ENCODE measurements around the gene SPHK1.

Gene SPHK1

DNA sequence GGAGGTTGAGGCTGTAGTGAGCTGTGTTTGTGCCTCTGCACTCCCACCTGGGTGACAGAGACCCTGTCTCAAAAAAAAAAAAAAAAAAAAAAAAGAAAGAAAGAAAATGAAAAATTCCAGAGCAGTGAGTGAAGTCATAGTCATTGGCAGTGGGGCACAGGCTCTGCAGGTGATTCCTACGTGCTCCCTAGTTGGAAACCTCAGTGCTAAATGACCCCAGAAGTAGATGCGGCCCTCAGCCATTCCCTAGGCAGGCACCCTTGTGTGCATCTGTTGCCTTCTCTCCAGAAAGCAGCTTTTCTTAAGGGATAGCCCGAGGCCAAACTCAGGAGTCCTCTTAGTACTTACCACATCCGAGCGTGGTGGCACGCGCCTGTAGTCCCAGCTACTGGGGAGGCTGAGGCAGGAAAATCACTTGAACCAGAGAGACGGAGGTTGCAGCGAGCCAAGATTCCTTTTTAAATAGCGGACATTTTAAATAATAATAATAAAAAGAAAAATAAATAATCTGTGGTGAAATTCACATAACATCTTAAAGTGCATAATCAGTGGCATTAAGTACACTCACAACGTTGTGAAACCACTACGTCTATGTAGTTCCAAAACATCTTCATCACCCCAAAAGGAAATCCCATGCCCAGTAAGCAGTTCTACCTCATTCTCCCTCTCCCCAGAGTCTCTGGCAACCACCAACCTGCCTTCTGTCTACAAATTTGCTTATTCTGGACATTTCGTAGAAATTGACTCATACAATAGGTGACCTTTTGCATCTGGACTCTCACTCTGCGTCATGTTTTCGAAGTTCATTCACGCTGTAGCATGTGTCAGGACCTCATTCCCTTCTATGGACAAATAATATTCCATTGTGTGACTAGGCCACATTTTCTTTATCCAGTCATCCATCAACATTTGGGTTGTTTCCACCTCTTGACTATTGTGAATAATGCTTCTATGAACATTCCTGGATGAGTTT lies 12.5 kb upstream of the SPHK1 start:
- H3K4me3 ChIP-seq = no peak overlapping the region
- TF ChIP-seq, protein P1, sequence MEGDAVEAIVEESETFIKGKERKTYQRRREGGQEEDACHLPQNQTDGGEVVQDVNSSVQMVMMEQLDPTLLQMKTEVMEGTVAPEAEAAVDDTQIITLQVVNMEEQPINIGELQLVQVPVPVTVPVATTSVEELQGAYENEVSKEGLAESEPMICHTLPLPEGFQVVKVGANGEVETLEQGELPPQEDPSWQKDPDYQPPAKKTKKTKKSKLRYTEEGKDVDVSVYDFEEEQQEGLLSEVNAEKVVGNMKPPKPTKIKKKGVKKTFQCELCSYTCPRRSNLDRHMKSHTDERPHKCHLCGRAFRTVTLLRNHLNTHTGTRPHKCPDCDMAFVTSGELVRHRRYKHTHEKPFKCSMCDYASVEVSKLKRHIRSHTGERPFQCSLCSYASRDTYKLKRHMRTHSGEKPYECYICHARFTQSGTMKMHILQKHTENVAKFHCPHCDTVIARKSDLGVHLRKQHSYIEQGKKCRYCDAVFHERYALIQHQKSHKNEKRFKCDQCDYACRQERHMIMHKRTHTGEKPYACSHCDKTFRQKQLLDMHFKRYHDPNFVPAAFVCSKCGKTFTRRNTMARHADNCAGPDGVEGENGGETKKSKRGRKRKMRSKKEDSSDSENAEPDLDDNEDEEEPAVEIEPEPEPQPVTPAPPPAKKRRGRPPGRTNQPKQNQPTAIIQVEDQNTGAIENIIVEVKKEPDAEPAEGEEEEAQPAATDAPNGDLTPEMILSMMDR (IDR thresholded peaks at IDR 0.05) = no peak
- no peak overlapping the region for H3K27ac ChIP-seq
- no peak for DNase-seq (ENCODE audit: low spot score)

DNA sequence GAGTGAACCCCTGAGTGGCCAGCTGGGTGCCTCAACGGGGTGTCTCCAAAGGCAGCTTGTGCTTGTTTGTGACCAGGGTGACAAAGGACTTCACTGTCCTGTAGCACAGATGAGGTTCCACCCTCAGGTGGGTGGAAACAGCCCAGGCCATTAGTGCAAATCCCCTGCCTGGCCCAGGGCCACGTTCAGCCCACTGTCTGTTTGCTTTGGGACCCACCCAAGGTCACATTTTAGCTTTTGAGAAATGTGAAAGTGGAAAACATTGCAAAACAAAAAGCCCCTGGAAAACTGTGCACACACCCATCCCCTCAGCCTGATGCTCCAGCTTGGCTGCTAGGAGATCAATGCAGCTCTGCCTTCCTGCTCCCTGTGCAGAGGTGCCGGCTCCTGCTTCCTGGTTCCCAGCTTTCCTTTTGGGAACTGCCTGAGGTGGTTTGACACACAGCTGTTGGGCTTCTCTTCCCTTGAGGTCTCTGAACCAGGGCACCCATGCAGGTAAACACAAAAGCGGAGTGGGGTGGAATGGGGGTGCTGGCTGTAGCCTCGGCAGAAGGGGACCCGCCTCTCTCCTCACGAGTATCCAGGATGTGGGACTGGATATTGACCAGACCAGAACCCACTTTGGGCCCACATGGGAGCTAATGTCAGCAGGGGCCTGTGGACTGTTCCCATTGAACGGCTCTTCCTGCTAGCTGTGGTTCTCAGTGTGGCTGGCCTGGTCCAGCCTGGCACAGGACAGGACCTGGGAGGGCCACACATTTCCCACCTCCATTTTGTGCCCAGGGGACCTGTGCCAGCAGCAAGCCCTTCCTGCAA lies 7.9 kb upstream of the SPHK1 start:
- no peak overlapping the region for H3K4me3 ChIP-seq
- TF ChIP-seq, protein P1 (IDR thresholded peaks at IDR 0.05) = no peak
- DNase-seq (ENCODE audit: low spot score) = no peak
- peak overlapping the region in 1 of 2 donors; percentile 68 for H3K27ac ChIP-seq

DNA sequence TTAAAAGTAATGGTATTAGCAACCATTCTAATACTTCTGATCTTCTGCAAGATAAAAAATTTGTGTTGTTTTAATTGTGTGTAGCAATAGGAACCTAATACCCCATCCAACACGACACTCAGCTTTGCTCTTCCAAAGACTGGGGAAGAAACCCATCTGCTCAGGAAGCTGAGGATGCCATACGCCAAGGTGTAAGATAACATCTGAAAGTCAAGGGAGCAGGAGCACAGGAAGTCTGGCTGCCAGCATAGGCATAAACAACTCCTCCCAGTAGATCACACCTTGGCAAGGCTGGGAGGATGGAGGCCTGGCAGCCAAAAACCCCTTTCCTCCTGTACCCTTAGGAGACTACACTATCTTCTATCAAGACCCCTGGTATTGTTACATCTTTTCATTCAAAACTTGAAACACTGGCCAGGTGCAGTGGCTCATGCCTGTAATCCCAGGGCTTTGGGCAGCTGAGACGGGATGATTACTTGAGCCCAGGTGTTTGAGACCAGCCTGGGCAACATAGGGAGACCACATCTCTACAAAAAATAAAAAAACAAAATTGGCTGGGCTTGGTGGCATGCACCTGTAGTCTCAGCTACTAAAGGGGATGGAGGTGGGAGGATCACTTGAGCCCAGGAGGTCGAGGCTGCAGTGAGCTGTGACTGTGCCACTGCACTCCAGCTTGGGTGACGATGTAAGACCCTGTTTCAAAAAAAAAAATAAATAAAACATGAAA lies 5.7 kb upstream of the SPHK1 start:
- Histone ChIP-seq H3K4me3 (no peak overlapping the region), H3K27ac (no peak overlapping the region)
- TF ChIP-seq, protein P1 (IDR thresholded peaks at IDR 0.05) = no peak
- DNase-seq (ENCODE audit: low spot score) = no peak

DNA sequence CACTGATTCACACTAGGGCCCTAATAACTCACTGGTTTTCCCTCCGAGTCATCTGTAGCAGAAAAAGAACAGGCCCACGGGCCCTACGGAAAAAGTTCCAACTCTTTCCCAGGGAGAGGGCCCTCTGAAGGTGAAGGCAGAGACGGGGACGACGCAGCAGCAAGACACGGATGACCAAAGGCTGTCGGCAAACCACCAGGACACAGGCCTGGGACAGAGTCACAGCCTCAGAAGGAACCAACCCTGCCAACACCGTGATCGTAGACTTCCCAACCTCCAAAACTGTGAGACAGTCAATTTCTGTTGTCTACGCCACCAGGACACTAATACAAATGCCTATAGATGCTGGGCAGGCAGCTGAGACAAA lies 5.2 kb upstream of the SPHK1 start:
- TF ChIP-seq, protein P1 (IDR thresholded peaks at IDR 0.05) = no peak
- Histone ChIP-seq H3K4me3 (no peak overlapping the region), H3K27ac (no peak overlapping the region)
- no peak for DNase-seq (ENCODE audit: low spot score)

DNA sequence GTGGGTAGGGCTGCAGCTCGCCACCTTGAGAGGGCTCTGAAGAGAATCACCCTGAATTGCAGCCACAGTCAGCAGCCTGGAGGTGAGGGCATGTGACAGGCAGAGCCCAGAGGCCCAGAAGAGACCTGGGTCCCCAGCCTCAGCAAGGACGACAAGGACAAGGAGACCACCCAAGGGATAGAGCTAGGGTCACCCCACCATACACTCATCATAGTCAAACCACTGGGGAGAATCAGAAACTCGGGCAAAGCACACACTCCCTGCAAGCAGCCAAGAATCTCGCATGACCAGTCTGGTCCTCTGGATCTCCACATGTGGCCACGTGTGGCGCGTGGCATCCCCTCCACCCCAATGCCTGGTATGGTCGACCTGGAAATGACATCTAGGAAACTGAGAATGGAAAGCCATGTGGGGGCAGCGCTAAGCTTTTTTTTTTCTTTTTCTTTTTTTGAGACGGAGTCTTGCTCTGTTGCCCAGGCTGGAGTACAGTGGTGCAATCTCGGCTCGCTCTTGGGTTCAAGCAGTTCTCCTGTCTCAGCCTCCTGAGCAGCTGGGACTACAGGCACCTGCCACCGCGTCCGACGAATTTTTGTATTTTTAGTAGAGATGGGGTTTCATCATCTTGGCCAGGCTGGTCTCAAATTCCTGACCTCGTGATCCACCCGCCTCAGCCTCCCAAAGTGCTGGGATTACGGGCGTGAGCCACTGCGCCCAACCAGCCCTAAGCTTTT lies 4.6 kb upstream of the SPHK1 start:
- TF ChIP-seq, protein P1 (IDR thresholded peaks at IDR 0.05) = no peak
- no peak overlapping the region for H3K27ac ChIP-seq
- DNase-seq (ENCODE audit: low spot score) = no peak
- H3K4me3 ChIP-seq = no peak overlapping the region

DNA sequence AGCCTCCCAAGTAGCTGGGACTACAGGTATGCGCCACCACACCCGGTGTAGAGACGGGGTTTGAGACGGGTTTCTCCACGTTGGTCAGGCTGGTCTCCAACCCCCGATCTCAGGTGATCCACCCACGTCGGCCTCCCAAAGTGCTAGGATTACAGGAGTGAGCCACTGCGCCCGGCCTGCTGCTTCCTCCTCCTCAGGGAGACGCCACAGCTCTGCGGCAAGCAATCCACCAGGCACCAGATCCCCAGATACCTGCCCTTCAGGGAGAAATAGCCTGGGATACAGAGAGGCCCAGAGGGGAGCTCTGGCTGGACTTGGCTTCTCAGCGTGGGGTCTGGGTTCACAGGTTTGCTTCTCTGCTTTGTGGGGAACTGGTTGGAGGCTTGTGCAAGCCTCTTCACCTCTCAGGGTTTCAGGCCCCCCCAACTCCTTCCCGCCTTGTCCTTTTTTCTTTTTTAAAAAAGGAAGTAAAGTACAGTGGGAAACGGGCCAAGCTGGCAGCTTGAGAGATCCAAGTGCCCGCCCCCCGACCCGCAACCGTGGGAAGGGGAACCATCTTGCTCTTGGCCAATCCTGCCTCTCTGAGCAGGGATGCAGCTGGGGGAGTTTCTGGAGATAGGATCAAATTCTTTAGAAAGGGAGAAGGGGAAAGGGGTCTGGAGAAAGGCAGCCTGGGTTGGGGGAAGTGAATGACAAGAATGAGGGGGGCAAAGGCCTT lies 2.6 kb upstream of the SPHK1 start:
- H3K27ac ChIP-seq = peak overlapping the region in 1 of 2 donors; percentile 94
- TF ChIP-seq, protein P1 (IDR thresholded peaks at IDR 0.05) = no peak
- no peak for DNase-seq (ENCODE audit: low spot score)
- peak overlapping the region; percentile 83 for H3K4me3 ChIP-seq
